GM21447 (cell line): Measurements from ENCODE around the gene TESK1.
"Not testable (repeated sequence)": the region's sequence is repeated elsewhere in the genome, so short reads cannot be mapped to it uniquely, and the experiment has no call there.

Experiments
- ATAC-seq: cut with Tn5 transposase; IDR thresholded peaks from one replicate; pipeline ENCODE4 v1.9.1; 2021; ENCODE audit not compliant: unreplicated experiment

TESK1 gene

GRCh38 chr9:35615981-35616680 is 11.1 kb downstream of the TESK1 start:
- no peak for ATAC-seq

- peak; percentile 34 for ATAC-seq
These were observed 11.8 kb downstream of the TESK1 start for GRCh38 chr9:35616681-35617459.

- ATAC-seq, result no peak
These were observed 12.5 kb downstream of the TESK1 start for GRCh38 chr9:35617548-35617947.

- no peak for ATAC-seq
These were observed 13.3 kb downstream of the TESK1 start, which contains the start of gene CD72 for GRCh38 chr9:35618325-35618727. Gene CD72, minus strand, starts transcription at chr9:35618413. Its CDS starts 110 bp downstream, at chr9:35618303.

GRCh38 chr9:35618854-35619799 is 14.1 kb downstream of the TESK1 start:
- peak; percentile 58 for ATAC-seq

GRCh38 chr9:35619800-35620158 is 14.7 kb downstream of the TESK1 start:
- ATAC-seq, result peak; percentile 49

GRCh38 chr9:35627575-35627974 is 22.5 kb downstream of the TESK1 start:
- ATAC-seq, result no peak

- ATAC-seq, result no peak
These were observed 23.4 kb downstream of the TESK1 start for GRCh38 chr9:35628389-35628991.

- no peak for ATAC-seq
These were observed 24.5 kb downstream of the TESK1 start for GRCh38 chr9:35629597-35629996.

- no peak for ATAC-seq
These were observed 30.7 kb downstream of the TESK1 start for GRCh38 chr9:35635730-35636129.

GRCh38 chr9:35636135-35636876 is 31.2 kb downstream of the TESK1 start:
- ATAC-seq, result no peak

GRCh38 chr9:35636877-35637246 is 31.8 kb downstream of the TESK1 start:
- not testable (repeated sequence) for ATAC-seq

- not testable (repeated sequence) for ATAC-seq
These were observed 32.4 kb downstream of the TESK1 start for GRCh38 chr9:35637427-35637955.

- not testable (repeated sequence) for ATAC-seq
These were observed 33.7 kb downstream of the TESK1 start for GRCh38 chr9:35638751-35639150.

- not testable (repeated sequence) for ATAC-seq
These were observed 34.2 kb downstream of the TESK1 start for GRCh38 chr9:35639225-35639624.

GRCh38 chr9:35639631-35640030 is 34.6 kb downstream of the TESK1 start:
- no peak for ATAC-seq

GRCh38 chr9:35640431-35640830 is 35.4 kb downstream of the TESK1 start:
- ATAC-seq, result not testable (repeated sequence)

- ATAC-seq, result not testable (repeated sequence)
These were observed 36.4 kb downstream of the TESK1 start for GRCh38 chr9:35641478-35641877.

GRCh38 chr9:35643046-35643445 is 38.0 kb downstream of the TESK1 start:
- no peak for ATAC-seq

- not testable (repeated sequence) for ATAC-seq
These were observed 40.7 kb downstream of the TESK1 start for GRCh38 chr9:35645736-35646135.
